IPS-15b (cell line): Measurements from ENCODE around the gene SH3PXD2B.
"Not testable (repeated sequence)": the region's sequence is repeated elsewhere in the genome, so short reads cannot be mapped to it uniquely, and the experiment has no call there.

Experiments
- H3K27me3 ChIP-seq: one replicate; pipeline ENCODE4 v1.6.1; 2013; ENCODE audit warnings: low read length; ENCODE audit not compliant: control insufficient read depth, insufficient read depth
- H3K36me3 ChIP-seq: one replicate; pipeline ENCODE4 v1.6.1; 2013; ENCODE audit warnings: low read length; ENCODE audit not compliant: control insufficient read depth, insufficient read depth
- H3K4me1 ChIP-seq: one replicate; pipeline ENCODE4 v1.6.1; 2013; ENCODE audit warnings: mild to moderate bottlenecking, low read length; ENCODE audit not compliant: control insufficient read depth, insufficient read depth
- H3K4me3 ChIP-seq: one replicate; pipeline ENCODE4 v1.5.1; 2013; ENCODE audit warnings: low read depth, low read length
- H3K9ac ChIP-seq: one replicate; pipeline ENCODE4 v1.6.1; 2013; ENCODE audit warnings: low read depth, mild to moderate bottlenecking, low read length
- H3K9me3 ChIP-seq: one replicate; pipeline ENCODE4 v1.6.1; 2013; ENCODE audit warnings: mild to moderate bottlenecking, low read length; ENCODE audit not compliant: control insufficient read depth, insufficient read depth

The SH3PXD2B gene

DNA sequence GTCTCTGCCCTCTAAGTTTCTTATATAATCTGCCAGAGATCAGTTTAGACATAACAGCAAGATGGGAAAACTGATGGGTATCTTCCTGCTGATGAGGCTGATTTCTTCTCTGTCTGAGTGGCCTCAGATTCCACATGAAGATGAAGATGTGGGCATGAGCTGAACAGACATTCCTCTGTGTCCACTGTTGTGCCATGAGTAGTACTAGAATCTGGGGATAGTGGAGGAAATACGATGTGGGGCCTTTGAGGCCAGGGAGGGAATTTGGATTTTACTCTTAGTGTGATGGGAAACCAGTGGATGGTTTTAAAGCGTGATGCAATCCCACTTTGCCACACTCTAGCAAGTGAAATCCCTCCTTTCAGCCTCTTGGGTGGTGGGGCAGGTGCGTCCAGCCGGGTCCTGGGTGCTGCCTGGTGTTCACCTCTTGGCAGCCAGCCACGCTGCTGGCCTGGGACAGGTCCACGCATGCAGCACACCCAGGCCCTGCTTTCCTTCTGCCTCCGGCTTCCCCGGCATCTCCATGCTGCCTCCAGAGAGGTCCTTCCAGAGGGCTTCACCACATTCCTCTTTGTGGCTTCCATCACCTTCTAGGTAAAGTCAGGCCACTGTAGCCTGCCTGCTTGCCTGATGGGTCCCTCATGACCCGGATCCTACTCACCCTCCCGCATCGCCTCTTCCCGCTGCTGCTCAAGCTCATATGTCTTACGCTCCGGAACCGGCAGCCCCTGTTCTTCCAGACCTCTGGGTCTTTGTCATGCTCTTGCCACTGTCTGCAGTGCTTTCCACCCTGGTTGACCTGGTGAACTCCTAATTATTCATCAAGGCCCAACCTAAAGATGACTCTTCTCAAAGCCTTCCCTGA, 28.1 kb upstream of the SH3PXD2B start:
- H3K36me3 ChIP-seq = no peaks in the 10 kb centered on the region
- H3K4me3 ChIP-seq = no peak overlapping the region
- no peaks in the 10 kb centered on the region for H3K27me3 ChIP-seq
- peaks cover 2% of the 10 kb centered on the region for H3K4me1 ChIP-seq
- no peaks in the 10 kb centered on the region for H3K9me3 ChIP-seq
- no peak overlapping the region for H3K9ac ChIP-seq

DNA sequence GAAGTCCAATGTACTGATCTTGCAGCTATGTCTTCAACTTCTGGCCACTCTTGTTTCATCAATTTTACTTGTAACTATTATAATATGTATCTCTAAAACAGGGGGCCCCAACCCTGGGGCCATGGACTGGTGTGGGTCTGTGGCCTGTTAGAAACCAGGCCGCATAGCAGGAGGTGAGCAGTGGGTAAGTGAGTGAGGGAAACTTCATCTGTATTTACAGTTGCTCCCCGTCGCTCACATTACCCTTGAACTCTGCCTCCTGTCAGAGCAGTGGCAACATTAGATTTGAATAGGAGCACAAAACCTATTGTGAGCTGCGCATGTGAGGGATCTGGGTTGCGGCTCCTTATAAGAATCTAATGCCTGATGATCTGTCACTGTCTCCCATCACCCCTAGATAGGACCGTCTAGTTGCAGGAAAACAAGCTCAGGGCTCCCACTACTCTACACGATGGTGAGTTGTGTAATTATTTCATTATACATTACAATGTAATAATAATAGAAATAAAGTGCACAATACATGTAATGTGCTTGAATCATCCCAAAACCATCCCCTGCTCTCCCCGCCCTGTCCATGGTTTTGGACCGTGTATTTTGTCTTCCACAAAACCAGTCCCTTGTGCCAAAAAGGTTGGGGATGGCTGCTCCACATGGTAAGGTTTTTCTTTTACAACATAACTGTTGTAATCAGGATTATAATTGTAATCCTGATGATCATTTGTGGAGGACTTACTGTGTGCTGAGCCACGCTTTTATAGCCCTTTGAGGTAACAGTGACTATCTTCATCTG, 26.9 kb upstream of the SH3PXD2B start:
- Histone ChIP-seq H3K9ac (no peak overlapping the region), H3K36me3 (no peaks in the 10 kb centered on the region), H3K9me3 (no peaks in the 10 kb centered on the region), H3K4me1 (peaks cover 2% of the 10 kb centered on the region), H3K27me3 (no peaks in the 10 kb centered on the region), H3K4me3 (no peak overlapping the region)

DNA sequence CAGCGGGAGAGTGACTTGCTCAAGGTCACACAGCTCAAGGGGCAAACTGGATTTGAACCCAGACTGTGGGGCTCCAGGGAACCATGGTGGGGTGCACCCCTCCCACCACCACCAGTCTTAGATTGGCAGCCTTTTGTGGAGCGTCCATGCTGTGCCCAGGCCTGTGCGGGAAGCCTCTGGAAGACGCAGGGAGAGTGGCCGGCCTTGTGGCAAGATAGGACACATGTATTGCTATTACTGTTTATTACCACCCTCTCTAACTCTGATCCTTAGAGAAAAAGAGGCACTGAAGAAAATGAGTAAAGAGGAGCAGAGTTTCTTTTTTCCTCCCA, 25.4 kb upstream of the SH3PXD2B start:
- H3K4me1 ChIP-seq = peaks cover 2% of the 10 kb centered on the region
- H3K36me3 ChIP-seq = no peaks in the 10 kb centered on the region
- no peak overlapping the region for H3K9ac ChIP-seq
- H3K27me3 ChIP-seq = no peaks in the 10 kb centered on the region
- no peak overlapping the region for H3K4me3 ChIP-seq
- H3K9me3 ChIP-seq = no peaks in the 10 kb centered on the region

DNA sequence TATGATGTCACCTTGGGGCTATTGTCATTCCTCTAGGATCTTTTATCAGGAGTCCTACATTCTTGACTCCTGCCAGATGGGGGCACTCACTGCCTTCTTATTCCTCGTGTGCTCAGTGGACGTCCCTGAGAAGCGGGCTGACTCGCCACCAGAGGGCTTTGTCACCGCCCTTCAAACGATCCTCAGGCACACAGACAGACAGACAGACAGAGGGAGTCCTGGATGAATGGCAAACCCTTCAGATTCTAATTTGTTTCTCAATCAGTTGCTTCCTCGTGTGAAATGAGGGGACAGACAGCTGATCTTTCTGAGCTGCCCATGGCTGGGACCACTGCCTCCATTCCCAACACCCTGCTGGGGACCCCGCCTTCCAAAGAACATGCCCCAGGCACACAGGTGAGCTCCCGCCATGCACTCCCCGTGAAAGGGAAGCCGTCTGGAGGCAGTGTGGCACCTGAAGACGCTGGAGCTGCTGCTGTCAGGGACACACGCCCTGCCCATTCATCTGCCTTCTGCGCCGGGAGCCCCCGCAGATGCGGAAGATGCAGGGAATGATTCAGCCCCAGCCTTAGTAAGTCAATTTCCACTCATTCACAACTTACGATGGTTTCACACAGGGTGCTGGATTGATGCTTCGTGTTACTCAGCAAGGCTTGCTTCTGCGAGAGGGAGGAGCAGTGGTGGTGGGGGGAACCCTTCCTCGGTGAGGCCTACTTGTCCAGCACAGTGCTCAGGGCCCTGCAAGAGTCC, 24.9 kb upstream of the SH3PXD2B start:
- Histone ChIP-seq H3K4me3 (no peak overlapping the region), H3K4me1 (peaks cover 2% of the 10 kb centered on the region), H3K27me3 (no peaks in the 10 kb centered on the region), H3K36me3 (no peaks in the 10 kb centered on the region), H3K9me3 (no peaks in the 10 kb centered on the region), H3K9ac (no peak overlapping the region)

DNA sequence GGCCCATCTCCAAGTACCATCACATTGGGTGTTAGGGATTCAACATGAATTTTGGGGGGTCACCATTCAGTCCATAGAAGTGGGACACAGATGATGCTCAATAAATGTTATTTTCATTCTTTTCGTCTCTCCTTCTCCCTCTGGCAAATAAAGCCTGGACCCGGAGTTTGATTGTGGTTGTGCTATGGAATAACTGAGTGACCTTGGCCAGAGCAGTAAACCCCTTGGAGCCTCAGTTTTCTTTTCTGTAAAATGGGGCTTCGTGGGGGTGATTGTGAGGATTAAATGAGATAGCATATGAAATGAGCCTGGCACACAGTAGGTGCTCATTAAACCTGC, 24.3 kb upstream of the SH3PXD2B start:
- not testable (repeated sequence) for H3K36me3 ChIP-seq, H3K4me3 ChIP-seq

DNA sequence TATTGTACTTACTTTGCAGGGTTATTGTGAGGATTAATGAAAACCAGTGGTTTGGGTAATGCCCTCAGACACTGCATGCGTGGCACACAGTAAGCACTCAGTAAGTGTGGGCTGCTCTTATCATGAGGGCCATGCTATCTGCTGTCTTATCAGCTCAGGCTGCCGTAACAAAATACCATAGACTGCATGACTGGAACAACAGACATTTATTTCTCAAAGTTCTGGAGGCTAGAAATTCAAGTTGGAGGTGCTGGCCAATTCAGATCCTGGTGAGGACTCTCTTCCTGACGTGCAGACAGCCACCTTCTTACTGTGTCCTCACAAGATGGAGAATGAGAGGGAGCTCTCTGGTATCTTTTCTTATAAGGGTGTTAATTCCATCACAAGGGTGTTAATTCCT, 23.9 kb upstream of the SH3PXD2B start:
- Histone ChIP-seq H3K4me3 (no peak overlapping the region), H3K36me3 (no peaks in the 10 kb centered on the region), H3K4me1 (peaks cover 2% of the 10 kb centered on the region)

More for the DNA sequence above, 24.3 kb upstream of the SH3PXD2B start:
- H3K27me3 ChIP-seq, H3K9me3 ChIP-seq, H3K4me1 ChIP-seq, H3K9ac ChIP-seq: not testable (repeated sequence)

DNA sequence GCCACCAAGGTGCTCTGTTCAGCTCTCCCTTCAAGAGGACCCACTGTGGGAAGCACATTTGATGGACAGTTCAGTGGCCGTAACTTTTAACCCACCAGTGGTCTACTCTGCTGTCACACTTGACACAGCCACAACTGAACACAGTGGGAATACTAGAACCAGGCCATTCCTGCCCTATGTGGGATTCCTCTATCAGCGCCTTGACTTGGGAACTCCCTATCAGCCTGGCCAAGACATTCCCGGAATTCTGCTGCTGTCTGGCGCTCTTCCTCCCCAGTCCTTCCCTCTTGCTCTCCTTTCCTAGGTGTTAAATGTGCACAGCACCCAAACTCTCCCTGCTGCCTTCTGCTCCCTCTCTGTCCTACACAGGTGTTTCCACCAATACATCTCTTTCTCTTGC, 23.1 kb upstream of the SH3PXD2B start:
- Histone ChIP-seq H3K9ac (no peak overlapping the region), H3K4me1 (peaks cover 2% of the 10 kb centered on the region), H3K27me3 (no peaks in the 10 kb centered on the region), H3K9me3 (no peaks in the 10 kb centered on the region), H3K36me3 (no peaks in the 10 kb centered on the region), H3K4me3 (no peak overlapping the region)

More for the DNA sequence above, 23.9 kb upstream of the SH3PXD2B start:
- no peaks in the 10 kb centered on the region for H3K9me3 ChIP-seq
- no peaks in the 10 kb centered on the region for H3K27me3 ChIP-seq
- H3K9ac ChIP-seq = no peak overlapping the region

DNA sequence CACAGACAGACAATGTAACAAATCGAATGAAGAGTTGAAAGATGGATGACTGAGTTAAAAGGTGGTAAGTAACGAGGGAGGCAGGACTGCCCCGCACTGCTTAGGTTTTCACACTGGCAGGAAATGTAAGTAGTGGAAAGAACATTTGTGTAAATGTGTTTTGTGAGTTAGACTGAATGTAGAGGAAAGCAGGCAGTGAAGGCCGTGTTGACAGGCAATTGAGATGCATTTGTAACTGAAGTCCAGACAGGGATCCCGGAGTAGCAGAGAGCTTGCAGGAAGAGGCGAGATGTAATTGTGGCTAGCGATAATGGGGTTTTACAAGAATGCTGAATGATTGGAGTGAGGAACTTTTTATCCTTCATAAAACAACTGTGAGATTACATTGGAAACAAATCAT, 20.0 kb upstream of the SH3PXD2B start:
- Histone ChIP-seq H3K9ac (no peak overlapping the region), H3K36me3 (no peaks in the 10 kb centered on the region), H3K4me1 (no peaks in the 10 kb centered on the region), H3K27me3 (no peaks in the 10 kb centered on the region), H3K9me3 (no peaks in the 10 kb centered on the region), H3K4me3 (no peak overlapping the region)

DNA sequence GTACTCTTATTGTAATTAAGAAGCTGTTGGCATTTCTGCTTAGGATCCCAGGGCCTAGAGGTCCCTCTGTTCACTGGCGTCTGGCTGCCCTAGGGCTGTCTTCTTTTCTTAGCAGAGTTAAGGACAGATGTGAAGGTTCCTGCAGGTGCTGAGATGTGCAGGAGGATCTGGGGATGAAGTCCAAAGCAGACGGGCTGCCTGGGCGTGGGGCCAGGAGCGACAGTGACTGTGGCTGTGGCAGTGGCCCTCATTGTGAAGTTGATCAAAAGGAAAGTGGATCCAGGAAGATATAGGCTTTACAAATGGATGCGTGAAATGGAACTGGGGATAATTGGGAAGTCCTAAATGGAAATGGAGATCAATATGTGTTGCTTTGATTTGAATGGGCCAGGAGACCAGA, 19.1 kb upstream of the SH3PXD2B start:
- H3K27me3 ChIP-seq = no peaks in the 10 kb centered on the region
- H3K4me3 ChIP-seq = no peak overlapping the region
- H3K9ac ChIP-seq = no peak overlapping the region
- no peaks in the 10 kb centered on the region for H3K9me3 ChIP-seq
- no peaks in the 10 kb centered on the region for H3K4me1 ChIP-seq
- H3K36me3 ChIP-seq = no peaks in the 10 kb centered on the region

DNA sequence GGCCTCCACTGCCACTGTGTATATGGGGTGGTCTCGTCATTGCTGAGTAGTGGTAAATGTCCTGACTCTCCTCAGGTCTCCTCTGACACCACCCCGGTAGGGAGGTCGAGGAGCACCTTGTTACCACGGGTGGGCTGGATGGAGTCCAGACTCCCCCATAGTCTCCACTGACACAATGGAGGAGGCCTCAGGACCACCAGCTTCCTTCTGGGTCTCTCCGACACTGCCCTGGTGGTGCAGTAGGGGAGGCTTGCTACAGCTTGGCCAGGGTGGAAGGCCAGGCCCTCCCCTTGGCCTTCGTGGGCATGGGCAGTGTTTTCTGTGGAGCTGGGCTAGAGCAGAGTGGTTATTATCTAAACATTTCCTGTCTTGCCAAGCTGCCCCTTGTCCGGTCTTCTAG, 15.4 kb upstream of the SH3PXD2B start:
- H3K9ac ChIP-seq = no peak overlapping the region
- H3K9me3 ChIP-seq = no peaks in the 10 kb centered on the region
- peaks cover 3% of the 10 kb centered on the region for H3K27me3 ChIP-seq
- no peak overlapping the region for H3K4me3 ChIP-seq
- no peaks in the 10 kb centered on the region for H3K4me1 ChIP-seq
- H3K36me3 ChIP-seq = no peaks in the 10 kb centered on the region

DNA sequence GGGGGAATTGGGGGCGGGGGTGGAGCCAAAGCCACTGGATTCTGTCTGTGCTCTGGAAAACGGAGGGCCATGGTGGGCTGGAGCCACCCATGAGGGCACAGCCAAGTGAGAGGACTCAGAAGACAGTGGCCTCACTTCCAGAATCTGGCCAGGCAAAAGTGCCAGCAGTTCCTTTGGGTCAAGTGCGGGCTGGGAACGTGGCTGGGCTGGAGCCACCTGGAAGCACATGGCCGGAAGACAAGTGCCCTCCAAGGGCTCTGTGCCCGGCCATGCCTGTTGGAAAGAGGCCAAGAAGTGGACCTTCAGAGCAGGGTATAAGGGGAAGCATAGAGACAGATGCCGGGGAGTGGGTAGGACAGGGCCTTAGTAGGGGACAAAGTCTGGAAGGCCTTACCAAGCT, 11.7 kb upstream of the SH3PXD2B start:
- H3K36me3 ChIP-seq = no peaks in the 10 kb centered on the region
- H3K4me1 ChIP-seq = no peaks in the 10 kb centered on the region
- no peak overlapping the region for H3K9ac ChIP-seq
- no peak overlapping the region for H3K4me3 ChIP-seq
- no peaks in the 10 kb centered on the region for H3K9me3 ChIP-seq
- H3K27me3 ChIP-seq = peaks cover 7% of the 10 kb centered on the region
